DND-41 (cell line): ENCODE results near the gene RBFOX2.

Experiments
- ATAC-seq: fragments of 200-7000 bp; cut with Tn5 transposase; 3 replicates; pipeline ENCODE4 v1.9.1; 2021; ENCODE audit warnings: low read depth; ENCODE audit not compliant: insufficient read depth
- DNase-seq: peaks from one replicate; pipeline ENCODE4 v3.0.0-alpha.2; 2020
- H2AFZ ChIP-seq: 2 replicates; pipeline ENCODE4 v1.6.0; 2012; ENCODE audit warnings: low read depth, low read length
- H3K27ac ChIP-seq: 2 replicates; pipeline ENCODE4 v1.5.1; 2012; ENCODE audit warnings: low read length, inconsistent platforms
- H3K27me3 ChIP-seq: fragments of 200-600 bp; sonication (generic); 2 replicates; pipeline ENCODE4 v1.6.0; 2012; ENCODE audit warnings: low read length, mild to moderate bottlenecking, inconsistent platforms; ENCODE audit not compliant: insufficient read depth, poor library complexity
- H3K36me3 ChIP-seq: 2 replicates; pipeline ENCODE4 v1.5.1; 2012; ENCODE audit warnings: low read length, inconsistent platforms; ENCODE audit not compliant: insufficient read depth
- H3K4me1 ChIP-seq: 2 replicates; pipeline ENCODE4 v1.5.1; 2012; ENCODE audit warnings: mild to moderate bottlenecking, low read length; ENCODE audit not compliant: insufficient read depth
- H3K4me2 ChIP-seq: 2 replicates; pipeline ENCODE4 v1.6.0; 2012; ENCODE audit warnings: mild to moderate bottlenecking, moderate library complexity, low read length, inconsistent platforms; ENCODE audit not compliant: insufficient read depth
- H3K4me3 ChIP-seq, 2 experiments: fragments of 200-600 bp in 1 of 2; shearing (Covaris generic) in 1 of 2; 2 replicates each; pipeline ENCODE4 v1.5.1; 2012 to 2016; ENCODE audit warnings: inconsistent platforms in 2 of 2, low read length in 2 of 2, mild to moderate bottlenecking in 2 of 2, low read depth in 1 of 2, moderate library complexity in 1 of 2
- H3K79me2 ChIP-seq: 2 replicates; pipeline ENCODE4 v1.6.0; 2012; ENCODE audit warnings: low read length, inconsistent platforms; ENCODE audit not compliant: insufficient read depth
- H3K9ac ChIP-seq: 2 replicates; pipeline ENCODE4 v1.6.0; 2012; ENCODE audit warnings: low read depth, mild to moderate bottlenecking, inconsistent platforms, low read length, moderate library complexity
- H3K9me3 ChIP-seq: 2 replicates; pipeline ENCODE4 v1.5.1; 2012; ENCODE audit warnings: low read length, moderate library complexity, mild to moderate bottlenecking, inconsistent platforms; ENCODE audit not compliant: insufficient read depth, severe bottlenecking
- H4K20me1 ChIP-seq: 2 replicates; pipeline ENCODE4 v1.6.0; 2012; ENCODE audit warnings: low read length; ENCODE audit not compliant: insufficient read depth
- CTCF ChIP-seq: IDR thresholded peaks from 2 replicates; pipeline ENCODE4 v1.5.1; 2012; ENCODE audit warnings: borderline replicate concordance, low read length, moderate library complexity, mild to moderate bottlenecking; ENCODE audit not compliant: poor library complexity, severe bottlenecking; ENCODE audit errors: extremely low read depth
- EZH2 ChIP-seq: IDR thresholded peaks from 3 replicates; pipeline ENCODE4 v1.6.1; 2012; ENCODE audit warnings: borderline replicate concordance, low read depth, mild to moderate bottlenecking, moderate library complexity, low read length, inconsistent platforms; ENCODE audit not compliant: severe bottlenecking

The RBFOX2 gene

GRCh38 chr22:35752006-35752862, 276.4 kb downstream of the RBFOX2 start:
- H3K9me3 ChIP-seq, result no peaks in the 10 kb centered on the region
- H3K27me3 ChIP-seq, result no peaks in the 10 kb centered on the region
- no peak for DNase-seq
- H3K4me3 ChIP-seq, result no peak overlapping the region
- no peaks in the 10 kb centered on the region for H3K79me2 ChIP-seq
- no peak for TF ChIP-seq EZH2
- no peak for TF ChIP-seq CTCF
- no peak overlapping the region for H3K4me2 ChIP-seq
- no peak overlapping the region for H3K27ac ChIP-seq
- H2AFZ ChIP-seq, result no peak overlapping the region
- H3K9ac ChIP-seq, result no peak overlapping the region
- no peaks in the 10 kb centered on the region for H4K20me1 ChIP-seq
- H3K4me1 ChIP-seq, result no peaks in the 10 kb centered on the region
- no peaks in the 10 kb centered on the region for H3K36me3 ChIP-seq
- no peak for ATAC-seq

GRCh38 chr22:35749808-35750207, 278.8 kb downstream of the RBFOX2 start:
- Histone ChIP-seq H2AFZ (no peak overlapping the region), H3K4me1 (no peaks in the 10 kb centered on the region), H3K9me3 (no peaks in the 10 kb centered on the region), H3K27ac (no peak overlapping the region), H3K36me3 (no peaks in the 10 kb centered on the region), H3K79me2 (no peaks in the 10 kb centered on the region), H3K9ac (no peak overlapping the region), H3K4me3 (no peak overlapping the region), H4K20me1 (no peaks in the 10 kb centered on the region), H3K27me3 (no peaks in the 10 kb centered on the region), H3K4me2 (no peak overlapping the region)
- ATAC-seq (no peak), DNase-seq (no peak)
- TF ChIP-seq CTCF (no peak), EZH2 (no peak)

- DNase-seq (no peak), ATAC-seq (no peak)
- no peaks in the 10 kb centered on the region for H4K20me1 ChIP-seq
- no peak overlapping the region for H3K4me2 ChIP-seq
- H3K79me2 ChIP-seq, result no peaks in the 10 kb centered on the region
- no peak overlapping the region for H3K9ac ChIP-seq
- H3K36me3 ChIP-seq, result no peaks in the 10 kb centered on the region
- H2AFZ ChIP-seq, result no peak overlapping the region
- TF ChIP-seq EZH2 (no peak), CTCF (no peak)
- no peaks in the 10 kb centered on the region for H3K4me1 ChIP-seq
- H3K9me3 ChIP-seq, result no peaks in the 10 kb centered on the region
- H3K27me3 ChIP-seq, result peaks cover 2% of the 10 kb centered on the region
- no peak overlapping the region for H3K4me3 ChIP-seq
- no peak overlapping the region for H3K27ac ChIP-seq
Measured at GRCh38 chr22:35746946-35747703, 281.5 kb downstream of the RBFOX2 start.
